ENCODE data around the gene LCN6.

DNA sequence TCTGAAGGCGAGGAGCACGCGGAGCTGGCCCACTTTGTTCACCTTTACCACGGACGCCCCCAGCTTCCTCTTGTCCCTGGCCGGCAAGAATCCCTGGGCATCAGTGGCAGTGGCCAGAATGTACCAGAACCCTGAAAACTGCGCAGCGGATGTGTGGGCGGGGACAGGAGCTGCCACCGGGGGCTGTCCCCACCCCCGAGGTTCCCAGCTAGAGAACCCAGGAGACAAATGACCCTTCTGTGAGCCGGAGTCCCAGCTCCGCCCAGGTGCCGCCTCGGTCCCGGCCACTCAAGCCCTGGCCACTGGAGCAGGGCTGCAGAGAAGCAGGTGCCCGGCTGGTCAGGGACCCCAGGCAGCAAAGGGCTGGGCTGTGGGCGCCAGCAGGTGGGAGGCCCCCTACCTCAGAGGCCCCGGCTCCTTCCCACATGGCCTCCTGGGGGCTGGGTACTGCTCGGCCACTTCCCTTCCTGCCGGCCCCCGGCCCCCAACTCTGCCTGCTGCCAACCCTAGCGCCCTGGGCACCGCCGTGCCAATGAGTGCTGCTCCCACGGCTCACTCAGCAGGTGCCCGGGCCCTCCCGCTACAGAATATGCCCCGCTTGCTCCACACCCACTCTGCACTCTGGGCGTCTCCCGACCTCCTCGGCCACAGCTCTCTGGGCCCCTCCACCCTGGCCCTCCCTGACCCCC is 6.3 kb downstream of the LCN6 start:
- TF ChIP-seq, protein P1, sequence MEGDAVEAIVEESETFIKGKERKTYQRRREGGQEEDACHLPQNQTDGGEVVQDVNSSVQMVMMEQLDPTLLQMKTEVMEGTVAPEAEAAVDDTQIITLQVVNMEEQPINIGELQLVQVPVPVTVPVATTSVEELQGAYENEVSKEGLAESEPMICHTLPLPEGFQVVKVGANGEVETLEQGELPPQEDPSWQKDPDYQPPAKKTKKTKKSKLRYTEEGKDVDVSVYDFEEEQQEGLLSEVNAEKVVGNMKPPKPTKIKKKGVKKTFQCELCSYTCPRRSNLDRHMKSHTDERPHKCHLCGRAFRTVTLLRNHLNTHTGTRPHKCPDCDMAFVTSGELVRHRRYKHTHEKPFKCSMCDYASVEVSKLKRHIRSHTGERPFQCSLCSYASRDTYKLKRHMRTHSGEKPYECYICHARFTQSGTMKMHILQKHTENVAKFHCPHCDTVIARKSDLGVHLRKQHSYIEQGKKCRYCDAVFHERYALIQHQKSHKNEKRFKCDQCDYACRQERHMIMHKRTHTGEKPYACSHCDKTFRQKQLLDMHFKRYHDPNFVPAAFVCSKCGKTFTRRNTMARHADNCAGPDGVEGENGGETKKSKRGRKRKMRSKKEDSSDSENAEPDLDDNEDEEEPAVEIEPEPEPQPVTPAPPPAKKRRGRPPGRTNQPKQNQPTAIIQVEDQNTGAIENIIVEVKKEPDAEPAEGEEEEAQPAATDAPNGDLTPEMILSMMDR (IDR thresholded peaks at IDR 0.05) = no peak
- TF ChIP-seq POLR2A (IDR thresholded peaks at IDR 0.05) (no peak), POLR2AphosphoS5 (IDR thresholded peaks at IDR 0.05; ENCODE audit: insufficient read depth in 1 of 2, low read depth in 1 of 2) (no peak)
